GM21390 (cell line): ENCODE measurements around the gene ZNF664.
A peak's percentile ranks its signal among the peaks of the same experiment; 100 is the strongest.

ENCODE experiments used
- ATAC-seq: cut with Tn5 transposase; IDR thresholded peaks from one replicate; pipeline ENCODE4 v1.9.1; 2021; ENCODE audit not compliant: unreplicated experiment

ZNF664 gene

GRCh38 chr12:123989168-123989567, 16.2 kb downstream of the ZNF664 start:
- no peak for ATAC-seq

- no peak for ATAC-seq
Measured at GRCh38 chr12:123989753-123990152, 16.7 kb downstream of the ZNF664 start.

DNA sequence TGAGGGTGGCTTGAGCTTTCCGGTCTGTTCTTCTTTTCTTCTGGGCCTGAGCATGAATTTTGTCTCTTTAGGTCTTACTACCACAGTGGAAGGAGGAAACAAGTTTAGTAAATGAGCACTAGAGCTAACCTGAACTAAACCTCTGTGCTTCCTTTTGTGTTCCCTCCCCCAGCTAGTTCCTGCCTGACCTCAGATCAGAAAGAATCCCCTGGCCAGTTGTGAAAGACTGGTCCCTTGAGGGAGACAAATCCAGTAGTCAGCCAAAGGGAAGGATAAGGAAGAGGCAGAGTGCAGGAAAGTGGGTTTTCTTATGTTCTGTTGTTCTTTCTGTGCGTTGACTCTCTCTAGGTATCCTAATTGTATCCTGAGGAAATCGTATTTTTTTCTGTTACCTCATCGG, 17.5 kb downstream of the ZNF664 start:
- ATAC-seq = no peak

DNA sequence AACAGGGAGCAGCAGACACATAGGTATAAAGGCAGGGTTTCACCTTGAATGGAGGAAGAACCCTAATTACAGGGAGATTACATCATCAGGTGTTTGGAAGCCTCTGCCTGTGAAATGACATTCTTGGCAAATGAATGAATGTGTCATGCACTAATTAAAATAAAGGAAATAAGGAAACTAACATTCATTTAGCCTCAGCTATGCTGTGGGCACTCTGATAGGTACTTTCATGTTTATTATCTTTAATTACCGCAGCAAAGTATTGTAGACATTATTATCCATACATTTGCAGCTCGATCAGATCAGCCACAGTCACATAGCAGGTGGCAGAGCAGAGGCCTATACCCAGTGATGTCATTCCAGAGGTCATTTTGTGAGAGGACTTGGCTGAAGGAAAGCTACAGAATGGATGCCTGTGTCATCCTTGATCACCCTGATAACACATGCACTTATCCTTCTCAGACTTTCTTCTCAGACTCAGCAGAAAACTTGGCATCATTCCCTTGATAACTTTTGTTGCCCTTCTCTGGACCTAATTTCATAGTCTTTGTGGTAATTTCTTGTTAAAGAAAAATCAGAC, 18.4 kb downstream of the ZNF664 start:
- ATAC-seq = no peak

DNA sequence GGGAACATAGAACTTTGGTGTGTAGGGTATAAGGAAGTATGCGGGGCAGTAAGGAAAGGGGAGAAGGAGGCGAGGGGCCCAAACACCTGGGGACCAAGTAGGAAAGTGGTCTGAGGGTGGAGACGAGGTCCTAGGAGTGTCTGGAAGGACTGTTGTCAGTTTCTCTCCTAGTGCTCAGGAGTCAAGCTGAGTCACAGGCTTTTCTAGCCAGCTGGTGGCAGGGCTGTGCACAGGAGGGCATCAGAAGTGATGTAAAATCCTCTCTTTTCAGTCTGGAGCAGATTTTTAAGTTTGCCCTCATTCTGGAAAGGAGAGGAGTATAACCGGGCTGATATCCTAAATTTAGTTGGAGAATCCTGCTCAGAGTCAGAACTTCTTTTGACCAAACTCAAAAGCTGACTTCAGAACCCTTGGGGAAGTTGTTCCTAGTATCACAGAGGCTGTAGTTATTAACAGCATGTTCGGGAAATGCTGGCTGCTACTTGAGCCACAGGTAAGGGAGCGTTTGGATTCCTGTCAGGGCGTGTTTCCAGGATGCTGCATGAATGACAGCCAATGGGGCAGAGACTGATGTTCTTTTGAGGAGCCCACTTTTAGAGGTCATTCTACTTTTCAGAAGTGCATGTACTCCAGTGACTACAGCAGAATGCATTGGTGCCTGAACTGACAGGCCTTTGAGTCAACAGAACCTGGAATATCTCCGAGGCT, 19.3 kb downstream of the ZNF664 start:
- no peak for ATAC-seq

DNA sequence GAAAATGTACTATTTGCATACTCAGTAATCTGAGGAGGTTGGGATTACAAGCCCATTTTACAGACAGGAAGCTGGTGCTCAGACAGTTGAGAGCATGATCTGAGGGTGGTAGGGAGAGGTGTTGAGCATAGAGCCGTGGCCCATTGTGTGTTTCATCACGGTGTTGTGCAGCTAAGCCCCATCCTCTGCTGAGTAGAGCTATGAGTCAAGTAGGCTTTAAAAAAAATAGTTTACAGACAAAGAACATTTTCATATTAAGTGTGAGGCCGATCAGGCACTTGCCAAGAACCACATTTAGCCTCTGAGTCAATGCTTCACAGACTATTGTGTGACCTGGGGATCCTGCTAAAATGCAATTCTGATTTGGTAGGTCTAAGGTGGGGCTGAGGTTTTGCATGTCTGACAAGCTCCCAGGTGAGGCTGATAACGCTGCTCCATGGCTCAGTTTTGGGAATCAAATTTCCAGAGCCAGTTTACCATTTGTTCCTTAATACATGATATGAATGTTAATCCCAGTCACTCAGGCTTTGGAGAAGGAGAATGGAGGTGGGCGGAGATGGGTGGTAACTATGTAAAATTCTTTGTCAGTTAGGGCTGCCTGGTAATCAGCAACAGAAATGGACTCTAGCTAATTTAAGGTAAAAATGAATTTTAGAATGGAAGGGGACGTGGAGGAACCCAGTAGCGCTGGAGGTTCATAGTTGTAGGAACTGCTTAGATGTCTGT, 22.2 kb downstream of the ZNF664 start:
- no peak for ATAC-seq

DNA sequence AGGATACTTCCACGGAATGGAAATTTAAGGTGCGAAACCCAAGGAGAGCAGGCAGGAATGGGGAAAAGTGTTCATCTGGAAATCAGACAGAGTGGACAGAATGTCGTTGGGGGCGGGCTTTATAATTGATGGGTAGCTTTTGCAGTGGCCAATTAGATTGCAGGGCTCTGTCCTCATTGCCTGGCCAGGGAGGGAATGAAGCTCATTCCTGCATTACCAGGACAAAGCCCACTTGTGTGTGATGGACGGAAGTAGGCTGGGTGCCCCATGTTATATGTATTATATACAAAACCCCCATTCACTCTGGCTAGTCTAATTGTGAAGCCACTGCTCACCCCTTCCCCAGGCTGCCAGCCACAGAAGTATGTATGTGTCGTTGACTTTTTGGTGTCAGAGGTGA, 23.6 kb downstream of the ZNF664 start:
- no peak for ATAC-seq

GRCh38 chr12:123997033-123997822, 24.2 kb downstream of the ZNF664 start:
- ATAC-seq = no peak

DNA sequence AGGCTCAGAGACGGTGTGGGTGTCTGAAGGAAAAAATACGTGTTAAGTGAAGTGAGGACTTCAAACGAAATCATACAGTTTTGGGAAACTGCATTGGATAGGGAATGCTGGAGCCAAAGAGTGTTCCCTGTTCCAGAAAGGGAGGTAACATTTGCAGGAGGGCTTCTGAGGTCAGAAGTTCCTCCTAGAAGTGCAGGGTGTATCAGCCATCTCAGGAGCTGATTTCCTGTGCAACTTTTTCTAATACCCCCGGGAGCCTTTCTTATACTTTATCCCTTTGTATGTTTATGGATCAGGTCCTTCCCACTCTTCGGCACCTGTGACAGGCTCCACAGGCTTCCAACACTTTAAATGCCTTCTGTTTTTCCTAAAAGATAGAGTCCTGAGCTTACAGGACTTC, 24.9 kb downstream of the ZNF664 start:
- no peak for ATAC-seq

- no peak for ATAC-seq
Measured at GRCh38 chr12:123998344-123998990, 25.5 kb downstream of the ZNF664 start.

DNA sequence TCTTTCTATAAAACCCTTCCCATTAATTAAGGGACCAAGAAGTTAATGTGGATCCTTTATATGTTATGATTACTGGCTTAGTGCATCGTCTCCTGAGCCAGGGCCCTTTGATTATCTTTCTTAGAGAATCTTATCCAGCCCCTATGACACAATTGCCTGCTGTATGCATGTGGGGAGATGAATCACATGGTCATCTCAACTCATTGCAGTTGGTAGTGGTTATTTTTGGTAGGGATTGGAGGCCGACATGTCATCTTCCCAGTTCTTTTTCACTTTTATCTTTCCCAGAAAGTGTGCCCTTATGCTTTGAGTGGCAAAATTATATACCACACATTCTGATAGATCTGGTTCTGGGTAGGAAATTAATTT, 26.0 kb downstream of the ZNF664 start:
- no peak for ATAC-seq

- ATAC-seq = no peak
Measured at GRCh38 chr12:124000111-124000510, 27.1 kb downstream of the ZNF664 start.

- ATAC-seq = no peak
Measured at GRCh38 chr12:124001343-124001742, 28.3 kb downstream of the ZNF664 start.

DNA sequence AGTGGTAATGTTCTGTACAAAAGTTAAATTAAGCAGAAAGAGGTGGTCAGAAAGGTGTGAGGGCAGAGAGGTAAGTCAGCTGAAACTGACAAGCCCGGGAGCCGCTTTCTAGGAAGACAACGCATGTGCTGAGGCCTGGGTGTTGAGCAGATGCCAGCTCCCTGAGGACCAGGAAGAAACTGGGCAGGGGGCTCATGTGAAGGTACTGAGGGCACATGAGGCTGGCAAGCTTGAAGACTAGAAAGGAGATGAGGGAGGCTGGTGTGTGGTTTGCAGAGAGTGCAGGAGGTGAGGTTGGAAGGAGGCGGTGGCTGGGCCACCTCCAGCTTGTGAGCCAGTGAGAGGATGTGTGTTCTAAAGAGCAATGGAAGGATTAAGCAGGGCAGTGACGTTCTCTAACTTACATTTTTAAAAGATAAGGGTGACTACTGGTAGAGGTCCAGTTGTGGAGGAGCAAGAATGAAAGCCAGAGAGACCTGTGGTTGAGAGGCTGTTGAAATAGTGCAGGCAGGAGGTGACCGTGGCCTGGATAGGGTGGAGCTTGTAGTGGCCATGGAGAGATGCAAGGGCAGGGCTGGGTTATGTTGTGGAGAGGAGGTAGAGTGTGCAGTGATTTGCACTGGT, 29.1 kb downstream of the ZNF664 start:
- no peak for ATAC-seq

DNA sequence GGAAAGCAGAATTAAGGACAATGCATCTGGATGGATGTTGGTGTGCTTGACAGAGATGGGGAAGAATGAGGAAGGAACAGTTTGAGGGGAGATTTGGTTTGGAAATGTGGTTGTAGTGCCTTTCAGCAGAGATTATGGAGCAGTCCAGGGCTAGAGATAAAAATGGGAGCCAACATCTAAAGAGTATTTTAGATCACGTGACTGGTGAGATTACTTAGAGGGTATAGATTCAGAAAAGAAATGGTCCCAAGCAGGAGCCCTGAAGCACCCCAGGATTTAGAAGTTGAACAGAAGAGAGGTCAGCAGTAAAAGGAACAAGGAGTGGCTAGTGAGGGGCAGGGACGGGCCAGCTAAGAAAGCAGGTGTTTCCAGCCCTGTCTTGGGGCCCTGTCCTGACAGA, 29.6 kb downstream of the ZNF664 start:
- ATAC-seq = no peak

- ATAC-seq = no peak
Measured at GRCh38 chr12:124004233-124004875, 31.3 kb downstream of the ZNF664 start.

- ATAC-seq = peak; percentile 63
Measured at GRCh38 chr12:124006085-124006845, 33.2 kb downstream of the ZNF664 start.

DNA sequence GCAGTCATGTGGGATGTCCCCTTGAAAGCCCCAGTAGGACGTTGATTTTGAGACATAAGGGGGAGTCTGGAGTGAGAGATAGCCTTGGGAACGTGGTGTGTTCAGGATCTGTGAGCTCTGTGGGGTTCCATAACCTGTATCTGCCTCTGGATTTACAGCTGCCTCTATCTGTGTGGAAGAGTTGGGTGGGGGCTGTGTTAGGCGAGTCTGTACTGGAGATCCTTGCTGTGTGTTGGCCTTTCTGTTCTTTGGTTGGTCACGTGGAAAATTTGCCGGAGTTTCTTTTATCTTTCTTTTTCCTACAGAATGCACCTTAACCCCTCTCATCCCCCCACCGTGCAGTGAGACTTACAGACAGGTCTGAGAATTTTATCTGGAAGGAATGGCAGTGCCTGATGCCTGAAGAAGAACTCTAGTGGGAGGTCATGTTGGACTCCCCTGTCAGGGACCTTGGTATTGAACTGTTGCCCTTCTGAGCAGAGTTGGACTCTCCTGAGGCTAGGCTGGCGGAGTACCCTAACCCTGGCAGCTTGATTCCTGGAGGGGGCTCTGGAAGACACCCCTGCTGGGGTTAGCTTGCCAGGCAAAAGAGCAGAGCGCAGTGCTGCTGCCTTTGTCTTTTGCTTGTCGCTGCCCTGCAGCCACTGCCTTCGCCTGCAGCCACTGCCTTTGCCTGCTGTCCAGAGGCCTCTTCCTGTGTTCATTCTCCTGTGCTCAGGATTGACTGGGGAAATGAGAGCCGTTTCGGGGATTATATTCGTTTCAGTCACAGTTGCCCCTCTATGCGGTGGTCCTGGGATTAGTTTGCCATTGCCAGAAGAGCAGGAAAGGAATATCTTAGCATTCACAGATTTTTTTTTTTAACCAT, 34.1 kb downstream of the ZNF664 start:
- ATAC-seq = no peak
